GM12878 (cell line): ENCODE measurements around the gene CREG2. TPM values are rescaled to one million over a fixed set of nuclear protein-coding genes. Genes with fewer than 3 reads are reported as not detected.

Source experiments
- ATAC-seq: fragments of 200-7000 bp; cut with Tn5 transposase; 3 replicates; pipeline ENCODE4 v1.9.1; 2020; ENCODE audit warnings: mild to moderate bottlenecking, moderate library complexity
- BruUV-seq: library from RNA; stranded (reverse); fragments of 400-500 nt; replicated peaks from 2 replicates; lab custom pipeline; 2021; lab: Mats Ljungman, UMichigan
- CTCF ChIA-PET: fragments of 300-600 bp; sonication (Branson Sonifier 250); formaldehyde crosslinking; extraction: SDS; loops from one replicate; lab custom pipeline; 2021; ENCODE audit warnings: inconsistent platforms; lab: Yijun Ruan, JAX
- POLR2A ChIA-PET: fragments of 350-600 bp; formaldehyde crosslinking; extraction: SDS; loops from one replicate; lab custom pipeline; 2021; ENCODE audit warnings: inconsistent platforms; lab: Charles Lee
- RAD21 ChIA-PET: fragments of 300-600 bp; sonication (Branson Sonifier 250); formaldehyde crosslinking; loops from one replicate; lab custom pipeline; 2023; ENCODE audit warnings: antibody characterized with exemption; ENCODE audit not compliant: unreplicated experiment; lab: Charles Lee
- SMC1A ChIA-PET: fragments of 300-600 bp; sonication (Branson Sonifier 250); formaldehyde crosslinking; loops from one replicate; lab custom pipeline; 2023; ENCODE audit not compliant: unreplicated experiment, uncharacterized antibody; lab: Charles Lee
- DNase-seq: peaks from one replicate; pipeline ENCODE4 v3.0.0-alpha.2; 2011; ENCODE audit warnings: low read depth, low spot score
- FAIRE-seq: peaks from 3 replicates; lab custom pipeline; 2011; peaks lifted over from hg19 to GRCh38; lab: Jason Lieb, UNC
- H2AFZ ChIP-seq: 2 replicates; pipeline ENCODE4 v1.6.0; 2011; ENCODE audit warnings: low read depth, low read length, control low read depth; ENCODE audit not compliant: control insufficient read depth
- H3K27ac ChIP-seq: 2 replicates; pipeline ENCODE4 v1.5.1; 2011; ENCODE audit warnings: control low read depth; ENCODE audit not compliant: control insufficient read depth, insufficient read depth
- H3K27me3 ChIP-seq, 2 experiments: replicated peaks in 1 of 2; 2 replicates each; pipeline versions ENCODE4 v1.6.0 to v1.6.1; 2011; ENCODE audit warnings: low read length in 1 of 2; ENCODE audit not compliant: control insufficient read depth in 2 of 2, insufficient read depth in 2 of 2
- H3K36me3 ChIP-seq, 2 experiments: 2 replicates each; pipeline ENCODE4 v1.5.1; 2011; ENCODE audit warnings: low read length in 1 of 2; ENCODE audit not compliant: control insufficient read depth in 2 of 2, insufficient read depth in 2 of 2
- H3K4me1 ChIP-seq: 2 replicates; pipeline ENCODE4 v1.6.1; 2011; ENCODE audit warnings: mild to moderate bottlenecking, low read length, moderate library complexity, mixed read lengths; ENCODE audit not compliant: control insufficient read depth, insufficient read depth
- H3K4me2 ChIP-seq: 2 replicates; pipeline ENCODE4 v1.6.0; 2011; ENCODE audit warnings: control low read depth; ENCODE audit not compliant: control insufficient read depth, insufficient read depth
- H3K4me3 ChIP-seq: fragments of 200-600 bp; sonication (generic); 2 replicates; pipeline ENCODE4 v1.5.1; 2016
- H3K79me2 ChIP-seq: 2 replicates; pipeline ENCODE4 v1.6.0; 2011; ENCODE audit warnings: low read length; ENCODE audit not compliant: control insufficient read depth, insufficient read depth
- H3K9ac ChIP-seq: 2 replicates; pipeline ENCODE4 v1.8.0; 2011; ENCODE audit warnings: low read length, control low read depth, mixed read lengths; ENCODE audit not compliant: control insufficient read depth, insufficient read depth
- H3K9me3 ChIP-seq: replicated peaks from 3 replicates; pipeline ENCODE4 v1.5.1; 2011; ENCODE audit warnings: mild to moderate bottlenecking, low read length; ENCODE audit not compliant: control insufficient read depth, insufficient read depth
- H4K20me1 ChIP-seq: 2 replicates; pipeline ENCODE4 v1.6.0; 2011; ENCODE audit not compliant: control insufficient read depth, insufficient read depth
- KAT2A ChIP-seq: conservative IDR thresholded peaks from 2 replicates; pipeline ENCODE4 v1.6.1; 2011; ENCODE audit warnings: low read depth, low read length; ENCODE audit not compliant: control insufficient read depth
- NR2C1 ChIP-seq: fragments of 450-650 bp; IDR thresholded peaks from 2 replicates; pipeline ENCODE4 v1.6.1; 2017; ENCODE audit warnings: antibody characterized with exemption, mild to moderate bottlenecking, moderate library complexity
- PAX8 ChIP-seq: fragments of 450-650 bp; IDR thresholded peaks from 2 replicates; pipeline ENCODE4 v1.6.1; 2017; ENCODE audit warnings: mild to moderate bottlenecking, moderate library complexity
- SIX5 ChIP-seq: IDR thresholded peaks from 2 replicates; pipeline ENCODE4 v1.6.1; 2011; ENCODE audit warnings: mild to moderate bottlenecking, low read depth, low read length, moderate library complexity; ENCODE audit not compliant: severe bottlenecking
- TBL1XR1 ChIP-seq: IDR thresholded peaks from 2 replicates; pipeline ENCODE4 v1.6.1; 2012; ENCODE audit warnings: low read depth, low read length, improper control_type of control experiment
- ZZZ3 ChIP-seq: IDR thresholded peaks from 2 replicates; pipeline ENCODE4 v1.6.1; 2011; ENCODE audit warnings: low read depth; ENCODE audit not compliant: control insufficient read depth, insufficient read length
- WGBS: methylation state at CpG from one replicate; pipeline ENCODE4 v1.1.6; 2016; ENCODE audit warnings: low lambda C conversion rate; ENCODE audit not compliant: insufficient replicate concordance, insufficient coverage; ENCODE audit errors: missing lambda C conversion rate; 5-methylcytosine and 5-hydroxymethylcytosine counted together
- in situ Hi-C: fragments of 300-500 bp; cut with MboI; formaldehyde crosslinking; loops from 9 replicates; pipeline ENCODE4 v1.14.3; 2018; ENCODE audit warnings: mixed read lengths
- intact Hi-C: fragments of 100-400 bp; cut with micrococcal nuclease; formaldehyde crosslinking; loops from one replicate; pipeline ENCODE4 v1.14.2; 2022; ENCODE audit not compliant: unreplicated experiment
- polyA plus RNA-seq, 11 experiments: library from polyadenylated mRNA; depleted of rRNA in 4 of 11; unstranded in 6 of 11; stranded (reverse) in 5 of 11; fragments of >200 nt; fragmentation: Nextera tagmentation in 4 of 11; fragmentation: Illumina TruSeq in 1 of 11; extraction: Ambion mirVana in 4 of 11; extraction: Trizol in 1 of 11; gene quantifications; 1 replicate in 1 of 11; 2 replicates in 10 of 11; pipeline versions ENCODE4 v1.2.1 to v1.2.3, GENCODE V29; 2011 to 2016; ENCODE audit warnings: inconsistent platforms in 2 of 11, missing spikeins in 2 of 11, low read depth in 1 of 11
- total RNA-seq, 4 experiments: library from RNA; depleted of rRNA in 3 of 4; stranded (reverse); fragments of >200 nt in 3 of 4; fragmentation: Illumina TruSeq in 1 of 4; extraction: Trizol in 1 of 4; gene quantifications; 2 replicates each; pipeline versions ENCODE4 v1.2.1 to v1.2.3, GENCODE V29; 2013 to 2021
- TF ChIP-seq, protein P1 (sequence below): IDR thresholded peaks from 2 replicates; pipeline ENCODE4 v1.6.1; 2012; ENCODE audit warnings: improper control_type of control experiment, low read depth, low read length; ENCODE audit not compliant: insufficient replicate concordance

The CREG2 gene
- total and polyA plus RNA-seq, 10 of the 15 experiments (the other 5 are each of a cell fraction or from before 2014, with no cell fraction given): not detected

DNA sequence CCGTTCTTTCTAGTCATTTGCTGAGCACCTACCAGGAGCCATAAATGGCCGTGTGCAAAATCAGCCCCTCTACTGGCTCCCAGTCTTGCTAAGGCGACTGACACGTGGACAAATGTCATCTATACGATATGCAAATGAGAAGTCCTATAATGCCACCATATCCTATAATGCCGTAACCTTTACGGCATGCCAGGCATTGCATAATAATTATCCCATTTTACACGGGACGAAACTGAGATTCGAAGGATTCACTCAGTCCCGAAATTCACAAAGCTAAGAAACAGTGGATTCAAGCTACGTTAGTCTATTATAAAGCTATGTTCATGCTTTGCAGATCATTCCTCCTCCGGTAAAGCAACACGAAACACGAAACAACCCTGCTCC, 44.7 kb downstream of the CREG2 start:
- no peaks in the 10 kb centered on the region for H3K9me3 ChIP-seq
- H3K27ac ChIP-seq: no peak overlapping the region
- ATAC-seq (no peak), DNase-seq (no peak), FAIRE-seq (no peak)
- no peaks in the 10 kb centered on the region for H3K79me2 ChIP-seq
- RAD21 ChIA-PET: interaction anchor here (1.0 to 1.7 kb wide), 11 partner anchors 10 to 898 kb away, joined by 3 to 9 read pairs (median 4); no protein-coding TSS in a partner anchor
- CTCF ChIA-PET: interaction anchor here (0.8 to 3.0 kb wide), 29 partner anchors 8 to 531 kb away, joined by 3 to 32 read pairs (median 6); no protein-coding TSS in a partner anchor
- POLR2A ChIA-PET: no interaction called here
- no peak overlapping the region for H3K4me3 ChIP-seq
- SMC1A ChIA-PET: interaction anchor here (1.0 to 1.8 kb wide), 13 partner anchors 9 to 541 kb away, joined by 3 to 9 read pairs (median 5); partner anchors contain the start of genes CNOT11 and RNF149
- no peaks in the 10 kb centered on the region for H4K20me1 ChIP-seq
- TF ChIP-seq, protein P1, sequence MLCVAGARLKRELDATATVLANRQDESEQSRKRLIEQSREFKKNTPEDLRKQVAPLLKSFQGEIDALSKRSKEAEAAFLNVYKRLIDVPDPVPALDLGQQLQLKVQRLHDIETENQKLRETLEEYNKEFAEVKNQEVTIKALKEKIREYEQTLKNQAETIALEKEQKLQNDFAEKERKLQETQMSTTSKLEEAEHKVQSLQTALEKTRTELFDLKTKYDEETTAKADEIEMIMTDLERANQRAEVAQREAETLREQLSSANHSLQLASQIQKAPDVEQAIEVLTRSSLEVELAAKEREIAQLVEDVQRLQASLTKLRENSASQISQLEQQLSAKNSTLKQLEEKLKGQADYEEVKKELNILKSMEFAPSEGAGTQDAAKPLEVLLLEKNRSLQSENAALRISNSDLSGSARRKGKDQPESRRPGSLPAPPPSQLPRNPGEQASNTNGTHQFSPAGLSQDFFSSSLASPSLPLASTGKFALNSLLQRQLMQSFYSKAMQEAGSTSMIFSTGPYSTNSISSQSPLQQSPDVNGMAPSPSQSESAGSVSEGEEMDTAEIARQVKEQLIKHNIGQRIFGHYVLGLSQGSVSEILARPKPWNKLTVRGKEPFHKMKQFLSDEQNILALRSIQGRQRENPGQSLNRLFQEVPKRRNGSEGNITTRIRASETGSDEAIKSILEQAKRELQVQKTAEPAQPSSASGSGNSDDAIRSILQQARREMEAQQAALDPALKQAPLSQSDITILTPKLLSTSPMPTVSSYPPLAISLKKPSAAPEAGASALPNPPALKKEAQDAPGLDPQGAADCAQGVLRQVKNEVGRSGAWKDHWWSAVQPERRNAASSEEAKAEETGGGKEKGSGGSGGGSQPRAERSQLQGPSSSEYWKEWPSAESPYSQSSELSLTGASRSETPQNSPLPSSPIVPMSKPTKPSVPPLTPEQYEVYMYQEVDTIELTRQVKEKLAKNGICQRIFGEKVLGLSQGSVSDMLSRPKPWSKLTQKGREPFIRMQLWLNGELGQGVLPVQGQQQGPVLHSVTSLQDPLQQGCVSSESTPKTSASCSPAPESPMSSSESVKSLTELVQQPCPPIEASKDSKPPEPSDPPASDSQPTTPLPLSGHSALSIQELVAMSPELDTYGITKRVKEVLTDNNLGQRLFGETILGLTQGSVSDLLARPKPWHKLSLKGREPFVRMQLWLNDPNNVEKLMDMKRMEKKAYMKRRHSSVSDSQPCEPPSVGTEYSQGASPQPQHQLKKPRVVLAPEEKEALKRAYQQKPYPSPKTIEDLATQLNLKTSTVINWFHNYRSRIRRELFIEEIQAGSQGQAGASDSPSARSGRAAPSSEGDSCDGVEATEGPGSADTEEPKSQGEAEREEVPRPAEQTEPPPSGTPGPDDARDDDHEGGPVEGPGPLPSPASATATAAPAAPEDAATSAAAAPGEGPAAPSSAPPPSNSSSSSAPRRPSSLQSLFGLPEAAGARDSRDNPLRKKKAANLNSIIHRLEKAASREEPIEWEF: no peak
- TF ChIP-seq SIX5 (no peak), PAX8 (no peak), TBL1XR1 (no peak), ZZZ3 (no peak), NR2C1 (no peak), KAT2A (no peak)
- no peak overlapping the region for H3K4me2 ChIP-seq
- H3K36me3 ChIP-seq: no peaks in the 10 kb centered on the region
- in situ Hi-C loops: loop anchor here (10.0 kb wide), 1 partner anchor 482 kb away; no protein-coding TSS in a partner anchor
- intact Hi-C loops: loop anchor here (1.0 to 10.0 kb wide), 2 partner anchors 489 to 532 kb away; no protein-coding TSS in a partner anchor
- H2AFZ ChIP-seq: no peak overlapping the region
- BruUV-seq: no TSS peak
- H3K27me3 ChIP-seq: no peaks in the 10 kb centered on the region; a peak in 2 of 4 replicates
- H3K9ac ChIP-seq: no peak overlapping the region
- H3K4me1 ChIP-seq: no peaks in the 10 kb centered on the region
- WGBS: 39% methylated on average over 15 of the region's 15 CpGs
